ELF-1 (cell line): ENCODE data around the gene VPS4B.
"Not testable (repeated sequence)": the region's sequence is repeated elsewhere in the genome, so short reads cannot be mapped to it uniquely, and the experiment has no call there.

Source experiments
- DNase-seq: peaks from one replicate; pipeline ENCODE4 v3.0.0-alpha.2; 2016; ENCODE audit warnings: low read depth, low spot score

VPS4B gene

GRCh38 chr18:63367053-63367953 lies 55.0 kb downstream of the VPS4B start, which contains the start of gene KDSR:
TSS of gene KDSR (minus strand) at chr18:63367206. CDS start at chr18:63367118, 88 bp downstream.
- DNase-seq: peak; percentile 97

GRCh38 chr18:63366213-63367052 lies 55.8 kb downstream of the VPS4B start:
- peak; percentile 77 for DNase-seq

GRCh38 chr18:63365876-63366212 lies 56.4 kb downstream of the VPS4B start:
- DNase-seq: no peak

- no peak for DNase-seq
These were observed 58.3 kb downstream of the VPS4B start for GRCh38 chr18:63363951-63364350.

- DNase-seq: not testable (repeated sequence)
These were observed 58.9 kb downstream of the VPS4B start for GRCh38 chr18:63363420-63363819.

GRCh38 chr18:63356272-63356896 lies 65.9 kb downstream of the VPS4B start:
- DNase-seq: no peak

- DNase-seq: no peak
These were observed 72.0 kb downstream of the VPS4B start for GRCh38 chr18:63350230-63350629.

- no peak for DNase-seq
These were observed 73.7 kb downstream of the VPS4B start for GRCh38 chr18:63348508-63349136.

- DNase-seq: no peak
These were observed 75.6 kb downstream of the VPS4B start for GRCh38 chr18:63346480-63347183.

- no peak for DNase-seq
These were observed 76.2 kb downstream of the VPS4B start for GRCh38 chr18:63346031-63346430.

GRCh38 chr18:63344918-63345317 lies 77.4 kb downstream of the VPS4B start:
- no peak for DNase-seq

- DNase-seq: no peak
These were observed 78.0 kb downstream of the VPS4B start for GRCh38 chr18:63344263-63344662.

- DNase-seq: peak; percentile 41
These were observed 80.1 kb downstream of the VPS4B start for GRCh38 chr18:63342206-63342605.

- peak; percentile 38 for DNase-seq
These were observed 82.3 kb downstream of the VPS4B start for GRCh38 chr18:63339920-63340484.
